ENCODE data around the gene NRP2.

Gene NRP2

GRCh38 chr2:205781244-205781931 is 99.1 kb downstream of the NRP2 start:
- no peak for DNase-seq

GRCh38 chr2:205782941-205783340 is 100.6 kb downstream of the NRP2 start:
- no peak for DNase-seq

- no peak for DNase-seq
Measured at GRCh38 chr2:205783872-205784499, 101.7 kb downstream of the NRP2 start.

- DNase-seq = no peak
Measured at GRCh38 chr2:205785507-205786260, 103.4 kb downstream of the NRP2 start.

GRCh38 chr2:205786976-205787375 is 104.7 kb downstream of the NRP2 start:
- no peak for DNase-seq

- DNase-seq = no peak
Measured at GRCh38 chr2:205787761-205788160, 105.5 kb downstream of the NRP2 start.

- DNase-seq = no peak
Measured at GRCh38 chr2:205789906-205790305, 107.6 kb downstream of the NRP2 start.

GRCh38 chr2:205792908-205793307 is 110.6 kb downstream of the NRP2 start:
- DNase-seq = no peak

GRCh38 chr2:205796805-205797313 is 114.6 kb downstream of the NRP2 start:
- no peak for DNase-seq

GRCh38 chr2:205797866-205798265 is 115.6 kb downstream of the NRP2 start:
- DNase-seq = no peak

GRCh38 chr2:205800224-205800623 is 117.9 kb downstream of the NRP2 start:
- no peak for DNase-seq

- DNase-seq = no peak
Measured at GRCh38 chr2:205800773-205801172, 118.5 kb downstream of the NRP2 start.

GRCh38 chr2:205802065-205802464 is 119.8 kb downstream of the NRP2 start:
- DNase-seq = no peak

GRCh38 chr2:205802941-205803340 is 120.6 kb downstream of the NRP2 start:
- DNase-seq = no peak

GRCh38 chr2:205803500-205803899 is 121.2 kb downstream of the NRP2 start:
- DNase-seq = no peak

- DNase-seq = no peak
Measured at GRCh38 chr2:205805136-205805535, 122.8 kb downstream of the NRP2 start.

GRCh38 chr2:205806143-205806905 is 124.0 kb downstream of the NRP2 start:
- DNase-seq = no peak

GRCh38 chr2:205807229-205807628 is 124.9 kb downstream of the NRP2 start:
- no peak for DNase-seq

- no peak for DNase-seq
Measured at GRCh38 chr2:205807758-205808157, 125.5 kb downstream of the NRP2 start.

- DNase-seq = no peak
Measured at GRCh38 chr2:205808486-205809121, 126.3 kb downstream of the NRP2 start.

GRCh38 chr2:205811387-205811786 is 129.1 kb downstream of the NRP2 start:
- DNase-seq = no peak

GRCh38 chr2:205814039-205814364 is 131.7 kb downstream of the NRP2 start:
- no peak for DNase-seq

- no peak for DNase-seq
Measured at GRCh38 chr2:205815673-205816072, 133.4 kb downstream of the NRP2 start.

Data from stimulated activated CD8-positive, alpha-beta memory T cell treated with anti-CD3 and anti-CD28 coated beads, Interleukin-4, amount 100 ng/mL, for 48 hours (primary cell).